ENCODE data around the gene TMED7. TPM values are rescaled to one million over a fixed set of nuclear protein-coding genes. Genes with fewer than 3 reads are reported as not detected.

Gene TMED7
- total and polyA plus RNA-seq, 2 of the 13 experiments (the other 11 are each of a cell fraction or from before 2014, with no cell fraction given): 58.0 to 113 TPM

- TF ChIP-seq, protein P1, sequence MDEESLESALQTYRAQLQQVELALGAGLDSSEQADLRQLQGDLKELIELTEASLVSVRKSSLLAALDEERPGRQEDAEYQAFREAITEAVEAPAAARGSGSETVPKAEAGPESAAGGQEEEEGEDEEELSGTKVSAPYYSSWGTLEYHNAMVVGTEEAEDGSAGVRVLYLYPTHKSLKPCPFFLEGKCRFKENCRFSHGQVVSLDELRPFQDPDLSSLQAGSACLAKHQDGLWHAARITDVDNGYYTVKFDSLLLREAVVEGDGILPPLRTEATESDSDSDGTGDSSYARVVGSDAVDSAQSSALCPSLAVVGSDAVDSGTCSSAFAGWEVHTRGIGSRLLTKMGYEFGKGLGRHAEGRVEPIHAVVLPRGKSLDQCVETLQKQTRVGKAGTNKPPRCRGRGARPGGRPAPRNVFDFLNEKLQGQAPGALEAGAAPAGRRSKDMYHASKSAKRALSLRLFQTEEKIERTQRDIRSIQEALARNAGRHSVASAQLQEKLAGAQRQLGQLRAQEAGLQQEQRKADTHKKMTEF (CRISPR knock-in tag; IDR thresholded peaks at IDR 0.05): no peak
- TF ChIP-seq JUN (CRISPR knock-in tag; IDR thresholded peaks at IDR 0.05) (no peak), HIVEP1 (CRISPR knock-in tag; IDR thresholded peaks at IDR 0.05) (no peak), SP5 (CRISPR knock-in tag; IDR thresholded peaks at IDR 0.05; ENCODE audit: borderline replicate concordance, low read depth) (no peak), RFX5 (IDR thresholded peaks at IDR 0.05; ENCODE audit: low read depth, low read length) (no peak), ZBTB7A (CRISPR knock-in tag; IDR thresholded peaks at IDR 0.05) (no peak), ZNF713 (CRISPR knock-in tag; IDR thresholded peaks at IDR 0.05) (no peak), ZNF629 (CRISPR knock-in tag; conservative IDR thresholded peaks at IDR 0.05) (peak; percentile 56), RBFOX2 (IDR thresholded peaks at IDR 0.05; ENCODE audit: low read depth, low read length) (no peak), TBP (CRISPR knock-in tag; IDR thresholded peaks at IDR 0.05) (no peak), TMF1 (CRISPR knock-in tag; IDR thresholded peaks at IDR 0.05; ENCODE audit: low read depth) (no peak), RAD51 (IDR thresholded peaks at IDR 0.05; ENCODE audit: borderline replicate concordance) (no peak), ZNF816 (CRISPR knock-in tag; IDR thresholded peaks at IDR 0.05; ENCODE audit: borderline replicate concordance) (0 out of 2 replicates have a peak, but pooled peaks have one; percentile 15), SIN3A (IDR thresholded peaks at IDR 0.05; ENCODE audit: borderline replicate concordance, low read depth, low read length) (no peak), SKI (IDR thresholded peaks at IDR 0.05; ENCODE audit: partially characterized antibody) (peak; percentile 4), PREB (CRISPR knock-in tag; IDR thresholded peaks at IDR 0.05) (no peak), KDM5A (IDR thresholded peaks at IDR 0.05; ENCODE audit: borderline replicate concordance, low read length) (0 out of 2 replicates have a peak, but pooled peaks have one; percentile 12), HNRNPLL (IDR thresholded peaks at IDR 0.05; ENCODE audit: low read depth, low read length, poor library complexity, severe bottlenecking) (no peak), ZBTB34 (CRISPR knock-in tag; IDR thresholded peaks at IDR 0.05) (no peak), HMGXB4 (CRISPR knock-in tag; IDR thresholded peaks at IDR 0.05; ENCODE audit: borderline replicate concordance in 1 of 2, low read depth in 1 of 2) (no peak), GFI1 (CRISPR knock-in tag; IDR thresholded peaks at IDR 0.05; ENCODE audit: borderline replicate concordance) (0 out of 2 replicates have a peak, but pooled peaks have one; percentile 9), ZNF761 (CRISPR knock-in tag; conservative IDR thresholded peaks at IDR 0.05) (no peak)
- TF ChIP-seq, protein P2, sequence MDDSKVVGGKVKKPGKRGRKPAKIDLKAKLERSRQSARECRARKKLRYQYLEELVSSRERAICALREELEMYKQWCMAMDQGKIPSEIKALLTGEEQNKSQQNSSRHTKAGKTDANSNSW (CRISPR knock-in tag; IDR thresholded peaks at IDR 0.05; ENCODE audit: borderline replicate concordance): no peak
- TF ChIP-seq, protein P3, sequence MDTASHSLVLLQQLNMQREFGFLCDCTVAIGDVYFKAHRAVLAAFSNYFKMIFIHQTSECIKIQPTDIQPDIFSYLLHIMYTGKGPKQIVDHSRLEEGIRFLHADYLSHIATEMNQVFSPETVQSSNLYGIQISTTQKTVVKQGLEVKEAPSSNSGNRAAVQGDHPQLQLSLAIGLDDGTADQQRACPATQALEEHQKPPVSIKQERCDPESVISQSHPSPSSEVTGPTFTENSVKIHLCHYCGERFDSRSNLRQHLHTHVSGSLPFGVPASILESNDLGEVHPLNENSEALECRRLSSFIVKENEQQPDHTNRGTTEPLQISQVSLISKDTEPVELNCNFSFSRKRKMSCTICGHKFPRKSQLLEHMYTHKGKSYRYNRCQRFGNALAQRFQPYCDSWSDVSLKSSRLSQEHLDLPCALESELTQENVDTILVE (CRISPR knock-in tag; IDR thresholded peaks at IDR 0.05): 0 out of 2 replicates have a peak, but pooled peaks have one; percentile 3
These were observed 598 bp upstream of the TMED7 start (continued) for GRCh38 chr5:115626445-115626823.

Measured in HepG2 (cell line).